Head of caudate nucleus (tissue), 42 donors: ENCODE data around the gene DNAJC18.
A peak's percentile ranks its signal among the peaks of the same experiment; 100 is the strongest.
"Not testable (repeated sequence)": the region's sequence is repeated elsewhere in the genome, so short reads cannot be mapped to it uniquely, and the experiment has no call there.

Experiments used
- DNase-seq, 42 donors: peaks; one replicate each; pipeline versions ENCODE4 v3.0.0 to v3.0.0-alpha.2; 2020 to 2021; ENCODE audit warnings: mixed read lengths in 7 of 42
- intact Hi-C: fragments of 100-400 bp; cut with DNase I; formaldehyde crosslinking; loops from one replicate; pipeline ENCODE4 v1.15.0; 2022

DNAJC18 gene

GRCh38 chr5:139394654-139395566, 44.4 kb downstream of the DNAJC18 start, which contains the start of gene PROB1:
Gene PROB1 (minus strand): TSS chr5:139395104. CDS start chr5:139395081, 23 bp downstream.
- intact Hi-C loops, result no loop called here
- DNase-seq, result peak in 3 of 42 donors; percentile 11 to 37 (median 15)

- intact Hi-C loops, result no loop called here
- DNase-seq, result peak in 17 of 42 donors; percentile 13 to 64 (median 41)
Observed at GRCh38 chr5:139394123-139394653, 45.1 kb downstream of the DNAJC18 start.

- intact Hi-C loops, result no loop called here
- no peak for DNase-seq
Observed at GRCh38 chr5:139393497-139394122, 45.7 kb downstream of the DNAJC18 start.

- DNase-seq, result peak in 6 of 42 donors; percentile 28 to 60 (median 48)
- intact Hi-C loops, result no loop called here
Observed at GRCh38 chr5:139392678-139393496, 46.4 kb downstream of the DNAJC18 start.

GRCh38 chr5:139392324-139392677, 47.0 kb downstream of the DNAJC18 start:
- DNase-seq, result no peak
- intact Hi-C loops, result no loop called here

- intact Hi-C loops, result no loop called here
- no peak for DNase-seq
Observed at GRCh38 chr5:139391570-139392323, 47.6 kb downstream of the DNAJC18 start.

GRCh38 chr5:139390639-139391569, 48.4 kb downstream of the DNAJC18 start:
- DNase-seq, result peak in 1 of 42 donors; percentile 5
- intact Hi-C loops, result no loop called here

GRCh38 chr5:139389701-139390638, 49.4 kb downstream of the DNAJC18 start, which contains the start of gene MZB1:
Gene MZB1 (minus strand): TSS chr5:139389913. CDS start chr5:139389856, 57 bp downstream.
- peak in 1 of 42 donors; percentile 25 for DNase-seq
- intact Hi-C loops, result no loop called here

GRCh38 chr5:139388198-139388821, 51.0 kb downstream of the DNAJC18 start:
- intact Hi-C loops, result no loop called here
- DNase-seq, result peak in 1 of 42 donors; percentile 32

GRCh38 chr5:139387611-139388197, 51.6 kb downstream of the DNAJC18 start:
- no peak for DNase-seq
- intact Hi-C loops, result no loop called here

- intact Hi-C loops, DNase-seq: not testable (repeated sequence)
Observed at GRCh38 chr5:139386956-139387355, 52.4 kb downstream of the DNAJC18 start.

GRCh38 chr5:139386050-139386438, 53.3 kb downstream of the DNAJC18 start:
- intact Hi-C loops, result no loop called here
- DNase-seq, result no peak

GRCh38 chr5:139385061-139386049, 54.0 kb downstream of the DNAJC18 start:
- intact Hi-C loops, result no loop called here
- DNase-seq, result peak in 1 of 42 donors; percentile 28

GRCh38 chr5:139384591-139385051, 54.7 kb downstream of the DNAJC18 start:
- DNase-seq, result peak in 1 of 42 donors; percentile 10
- intact Hi-C loops, result no loop called here
